Sigmoid colon (tissue), 7 donors: ENCODE measurements around the gene CDHR5. TPM values are rescaled to one million over a fixed set of nuclear protein-coding genes. Genes with fewer than 3 reads are reported as not detected.

ENCODE experiments used
- DNase-seq: peaks from one replicate; pipeline ENCODE4 v3.0.0-alpha.2; 2019
- H3K27ac ChIP-seq, 4 donors: fragments of 200-600 bp; sonication (generic); one replicate each; pipeline ENCODE4 v1.5.1; 2016 to 2019; ENCODE audit warnings: mild to moderate bottlenecking in 1 of 4
- H3K27me3 ChIP-seq, 3 donors: fragments of 200-600 bp; sonication (generic); one replicate each; pipeline ENCODE4 v1.5.1; 2019; ENCODE audit warnings: mild to moderate bottlenecking in 1 of 3
- H3K36me3 ChIP-seq, 4 donors: fragments of 200-600 bp; sonication (generic); one replicate each; pipeline ENCODE4 v1.5.1; 2016 to 2019
- H3K4me1 ChIP-seq, 4 donors: fragments of 200-600 bp; sonication (generic); one replicate each; pipeline ENCODE4 v1.5.1; 2017 to 2019
- H3K4me3 ChIP-seq, 4 donors: fragments of 200-600 bp; sonication (generic); one replicate each; pipeline ENCODE4 v1.5.1; 2017 to 2019; ENCODE audit warnings: mild to moderate bottlenecking in 2 of 4, moderate library complexity in 1 of 4
- H3K9me3 ChIP-seq, 4 donors: fragments of 200-600 bp in 3 of 4; sonication (generic) in 3 of 4; one replicate each; pipeline versions ENCODE4 v1.5.1 to v1.6.1; 2013 to 2019
- EP300 ChIP-seq, 4 donors: sonication (generic); formaldehyde crosslinking; IDR thresholded peaks; one replicate each; pipeline ENCODE4 v1.6.1; 2017; ENCODE audit warnings: antibody characterized with exemption in 4 of 4
- POLR2A ChIP-seq, 2 donors: fragments of 450-650 bp; IDR thresholded peaks; one replicate each; pipeline ENCODE4 v1.6.1; 2016; ENCODE audit warnings: antibody characterized with exemption in 2 of 2, mild to moderate bottlenecking in 2 of 2, moderate library complexity in 2 of 2
- POLR2AphosphoS5 ChIP-seq, 4 donors: sonication (generic); formaldehyde crosslinking; IDR thresholded peaks; one replicate each; pipeline ENCODE4 v1.6.1; 2017; ENCODE audit warnings: antibody characterized with exemption in 4 of 4
- WGBS, 2 donors: extraction: QIAGEN DNeasy Blood & Tissue Kit; methylation state at CpG; one replicate each; pipeline ENCODE4 v1.1.7; 2013; 5-methylcytosine and 5-hydroxymethylcytosine counted together
- intact Hi-C: fragments of 100-400 bp; cut with DNase I; formaldehyde crosslinking; loops from one replicate; pipeline ENCODE4 v1.15.1; 2023
- polyA plus RNA-seq, 3 donors: library from polyadenylated mRNA; stranded (reverse); fragments of 200-250 nt; gene quantifications; one replicate each; pipeline ENCODE4 v1.2.3, GENCODE V29; 2013
- total RNA-seq, 4 donors: library from RNA; depleted of rRNA; stranded (reverse); fragments of >200 nt; gene quantifications; one replicate each; pipeline ENCODE4 v1.1.0, GENCODE V29; 2016
- TF ChIP-seq, protein P1 (sequence below), 4 experiments: fragments of 450-650 bp in 3 of 4; fragments of 200-600 bp in 1 of 4; IDR thresholded peaks; one replicate each; pipeline ENCODE4 v1.5.1; 2016 to 2019; ENCODE audit warnings: antibody characterized with exemption in 4 of 4, mild to moderate bottlenecking in 3 of 4, moderate library complexity in 2 of 4
- donor health status: healthy with polysubstance abuse.
- donor health status: Bipolar disorder and iron deficiency.
- donor health status: healthy.

Gene CDHR5
- total and polyA plus RNA-seq, 7 donors: 1.8 to 136 (median 18.0) TPM; not detected in 2

DNA sequence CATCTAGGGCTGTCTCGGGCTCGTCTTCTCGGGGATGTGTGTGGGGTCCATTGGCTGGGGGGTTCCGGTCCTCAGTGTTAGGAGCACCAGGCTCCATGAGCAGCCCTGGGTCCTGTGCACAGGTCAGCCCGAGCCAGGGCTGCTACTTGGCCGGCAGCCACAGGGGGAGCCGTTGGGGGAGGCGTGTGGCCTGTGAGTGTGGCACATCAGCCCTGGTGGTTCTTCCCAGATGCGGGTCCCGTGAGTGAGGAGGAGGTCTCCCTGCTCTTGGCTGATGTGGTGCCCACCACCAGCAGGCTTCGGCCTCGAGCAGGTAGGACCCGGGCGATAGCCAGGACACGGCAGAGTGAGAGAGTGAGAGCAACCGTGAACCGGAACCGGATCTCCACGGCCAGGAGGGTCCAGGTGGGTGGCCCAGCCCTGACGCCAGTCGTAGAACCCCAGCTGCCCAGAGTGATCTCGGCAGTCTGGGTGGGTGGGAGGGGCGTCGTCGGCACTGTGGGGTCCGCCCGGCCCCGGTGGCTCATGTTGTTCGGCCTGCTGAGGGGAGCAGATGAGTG, 27.5 kb downstream of the CDHR5 start:
- no peak overlapping the region for H3K27ac ChIP-seq
- 91 to 92% methylated on average over 29 of the region's 29 CpGs for WGBS, 2 donors

DNA sequence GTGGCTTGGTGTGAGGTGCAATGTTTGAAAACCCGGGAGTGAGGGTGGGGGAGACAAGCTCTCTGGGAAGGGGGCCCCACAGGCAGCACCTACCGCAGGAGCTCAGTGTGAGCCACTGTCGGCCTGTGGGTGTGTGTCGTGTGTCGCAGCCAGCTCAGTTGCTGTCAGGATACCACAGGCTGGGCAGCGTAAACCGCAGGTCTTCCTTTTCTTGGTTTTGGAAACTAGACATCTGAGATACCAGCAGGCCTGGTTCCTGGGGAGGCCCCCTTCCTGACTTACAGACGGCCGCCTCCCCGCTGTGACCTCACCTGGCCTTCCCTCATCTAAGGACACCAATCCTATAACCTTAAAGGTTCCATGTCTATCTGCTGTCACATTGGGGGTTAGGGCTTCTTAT, 28.4 kb downstream of the CDHR5 start:
- no peak overlapping the region for H3K27ac ChIP-seq
- intact Hi-C loops: no loop called here
- TF ChIP-seq EP300 (IDR thresholded peaks at IDR 0.05) (no peak), POLR2A (IDR thresholded peaks at IDR 0.05) (no peak), POLR2AphosphoS5 (IDR thresholded peaks at IDR 0.05) (no peak)
- TF ChIP-seq, protein P1, sequence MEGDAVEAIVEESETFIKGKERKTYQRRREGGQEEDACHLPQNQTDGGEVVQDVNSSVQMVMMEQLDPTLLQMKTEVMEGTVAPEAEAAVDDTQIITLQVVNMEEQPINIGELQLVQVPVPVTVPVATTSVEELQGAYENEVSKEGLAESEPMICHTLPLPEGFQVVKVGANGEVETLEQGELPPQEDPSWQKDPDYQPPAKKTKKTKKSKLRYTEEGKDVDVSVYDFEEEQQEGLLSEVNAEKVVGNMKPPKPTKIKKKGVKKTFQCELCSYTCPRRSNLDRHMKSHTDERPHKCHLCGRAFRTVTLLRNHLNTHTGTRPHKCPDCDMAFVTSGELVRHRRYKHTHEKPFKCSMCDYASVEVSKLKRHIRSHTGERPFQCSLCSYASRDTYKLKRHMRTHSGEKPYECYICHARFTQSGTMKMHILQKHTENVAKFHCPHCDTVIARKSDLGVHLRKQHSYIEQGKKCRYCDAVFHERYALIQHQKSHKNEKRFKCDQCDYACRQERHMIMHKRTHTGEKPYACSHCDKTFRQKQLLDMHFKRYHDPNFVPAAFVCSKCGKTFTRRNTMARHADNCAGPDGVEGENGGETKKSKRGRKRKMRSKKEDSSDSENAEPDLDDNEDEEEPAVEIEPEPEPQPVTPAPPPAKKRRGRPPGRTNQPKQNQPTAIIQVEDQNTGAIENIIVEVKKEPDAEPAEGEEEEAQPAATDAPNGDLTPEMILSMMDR (IDR thresholded peaks at IDR 0.05): no peak
- H3K4me1 ChIP-seq: no peaks in the 10 kb centered on the region
- 88 to 94% methylated on average over 10 of the region's 10 CpGs for WGBS, 2 donors
- H3K9me3 ChIP-seq: no peaks in the 10 kb centered on the region
- no peaks in the 10 kb centered on the region for H3K27me3 ChIP-seq
- DNase-seq: no peak
- no peak overlapping the region for H3K4me3 ChIP-seq
- peaks cover 31 to 99% (median 79%) of the 10 kb centered on the region in 4 donors for H3K36me3 ChIP-seq

More for the DNA sequence above, 27.5 kb downstream of the CDHR5 start:
- DNase-seq: no peak
- no peaks in the 10 kb centered on the region for H3K27me3 ChIP-seq
- no peak overlapping the region for H3K4me3 ChIP-seq
- no peak for TF ChIP-seq POLR2A (IDR thresholded peaks at IDR 0.05)
- no peak for TF ChIP-seq EP300 (IDR thresholded peaks at IDR 0.05)
- intact Hi-C loops: no loop called here
- no peaks in the 10 kb centered on the region for H3K9me3 ChIP-seq
- peaks cover 40 to 99% (median 82%) of the 10 kb centered on the region in 4 donors for H3K36me3 ChIP-seq
- no peaks in the 10 kb centered on the region for H3K4me1 ChIP-seq

DNA sequence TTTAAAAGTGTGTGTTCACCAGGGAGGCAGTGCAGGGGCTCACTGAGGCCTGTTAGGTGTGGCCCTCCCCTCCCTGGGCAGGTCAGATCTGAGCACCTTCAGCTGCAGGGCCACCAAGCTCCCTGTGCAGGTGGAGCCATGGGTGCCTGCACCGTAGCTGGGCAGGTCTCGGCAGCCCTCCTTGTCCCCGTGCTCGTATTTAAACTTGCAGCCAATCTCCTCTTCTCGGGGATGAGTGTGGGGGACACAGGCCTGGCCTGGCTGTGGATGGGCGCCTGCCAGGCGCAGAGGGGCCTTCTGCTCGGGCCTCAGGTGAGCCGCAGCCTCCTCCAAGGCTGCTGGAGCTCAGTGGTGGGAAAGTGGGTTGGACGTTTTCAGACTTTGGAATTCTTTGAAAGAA, 29.4 kb downstream of the CDHR5 start:
- Histone ChIP-seq H3K9me3 (no peaks in the 10 kb centered on the region), H3K27ac (no peak overlapping the region), H3K27me3 (no peaks in the 10 kb centered on the region), H3K36me3 (peaks cover 28 to 99% (median 79%) of the 10 kb centered on the region in 4 donors), H3K4me3 (no peak overlapping the region), H3K4me1 (no peaks in the 10 kb centered on the region)
- no peak for DNase-seq
- TF ChIP-seq POLR2A (IDR thresholded peaks at IDR 0.05) (no peak), EP300 (IDR thresholded peaks at IDR 0.05) (no peak), POLR2AphosphoS5 (IDR thresholded peaks at IDR 0.05) (no peak)
- TF ChIP-seq, protein P1 (IDR thresholded peaks at IDR 0.05): no peak
- WGBS, 2 donors: 93 to 95% methylated on average over 10 of the region's 10 CpGs
- intact Hi-C loops: no loop called here

DNA sequence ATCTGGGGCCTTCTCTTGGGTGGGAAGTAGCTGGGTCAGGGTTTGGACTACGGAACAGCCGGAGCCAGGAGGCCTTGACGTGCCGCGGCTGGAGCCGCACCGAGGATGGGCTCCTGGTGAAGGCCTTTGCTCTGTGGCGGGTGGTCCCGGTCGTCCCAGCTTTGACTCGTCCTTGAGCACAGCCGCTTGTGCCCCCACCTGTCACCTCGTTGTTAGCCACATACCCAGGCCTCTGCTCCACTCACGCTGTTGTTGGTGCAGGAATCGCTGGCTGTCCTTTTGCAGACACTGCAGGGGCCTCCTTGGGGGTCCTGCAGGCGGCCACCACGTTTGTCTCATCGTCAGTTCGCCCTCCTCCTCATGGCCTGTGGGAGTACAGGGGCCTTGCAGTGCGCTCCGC, 31.4 kb downstream of the CDHR5 start:
- H3K4me1 ChIP-seq: no peaks in the 10 kb centered on the region
- TF ChIP-seq POLR2A (IDR thresholded peaks at IDR 0.05) (no peak), POLR2AphosphoS5 (IDR thresholded peaks at IDR 0.05) (no peak), EP300 (IDR thresholded peaks at IDR 0.05) (no peak)
- TF ChIP-seq, protein P1 (IDR thresholded peaks at IDR 0.05): no peak
- WGBS, 2 donors: 95 to 96% methylated on average over 21 of the region's 21 CpGs
- no peaks in the 10 kb centered on the region for H3K9me3 ChIP-seq
- H3K27ac ChIP-seq: no peak overlapping the region
- DNase-seq: no peak
- H3K27me3 ChIP-seq: no peaks in the 10 kb centered on the region
- H3K4me3 ChIP-seq: no peak overlapping the region
- peaks cover 21 to 100% (median 73%) of the 10 kb centered on the region in 4 donors for H3K36me3 ChIP-seq
- intact Hi-C loops: no loop called here

DNA sequence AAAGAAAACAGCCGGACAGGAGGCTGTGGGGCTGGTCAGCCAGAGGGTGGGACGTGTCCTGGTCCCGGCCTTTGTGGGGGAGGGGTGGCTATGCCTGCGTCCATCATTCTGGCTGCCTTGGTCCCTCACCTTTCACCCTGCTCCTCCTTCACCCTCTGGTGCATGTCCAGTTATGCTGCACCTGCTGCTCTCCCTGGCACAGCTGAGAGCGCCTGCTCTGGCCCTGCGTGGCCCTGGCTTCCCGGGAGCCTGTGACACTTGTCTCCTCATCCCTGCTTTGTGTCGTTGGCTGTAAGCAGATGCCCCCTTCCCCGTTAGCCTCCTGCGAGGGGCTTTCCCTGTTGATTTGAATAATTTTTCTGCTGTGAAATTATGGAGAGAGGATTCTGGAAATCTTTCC, 31.8 kb downstream of the CDHR5 start:
- H3K36me3 ChIP-seq: peaks cover 21 to 100% (median 69%) of the 10 kb centered on the region in 4 donors
- no peak for DNase-seq
- H3K4me1 ChIP-seq: no peaks in the 10 kb centered on the region
- no peak overlapping the region for H3K27ac ChIP-seq
- no peaks in the 10 kb centered on the region for H3K27me3 ChIP-seq
- TF ChIP-seq, protein P1 (IDR thresholded peaks at IDR 0.05): no peak
- TF ChIP-seq POLR2A (IDR thresholded peaks at IDR 0.05): no peak
- no peak for TF ChIP-seq POLR2AphosphoS5 (IDR thresholded peaks at IDR 0.05)
- no peak for TF ChIP-seq EP300 (IDR thresholded peaks at IDR 0.05)
- no peaks in the 10 kb centered on the region for H3K9me3 ChIP-seq
- H3K4me3 ChIP-seq: no peak overlapping the region
- intact Hi-C loops: no loop called here
- WGBS, 2 donors: 92 to 93% methylated on average over 10 of the region's 10 CpGs
